SU-DHL-6 (cell line): ENCODE measurements around the gene CRIM1.

Experiments
- H2AFZ ChIP-seq: fragments of 200-600 bp; sonication (generic); 2 replicates; pipeline ENCODE4 v1.6.1; 2014; ENCODE audit warnings: low read depth, mild to moderate bottlenecking, moderate library complexity, mixed read lengths, antibody characterized with exemption, low read length; ENCODE audit not compliant: severe bottlenecking
- H3F3A ChIP-seq: fragments of 200-600 bp; shearing (Covaris generic); 2 replicates; pipeline ENCODE4 v1.6.0; 2016; ENCODE audit warnings: antibody characterized with exemption, mild to moderate bottlenecking; ENCODE audit not compliant: insufficient read depth
- H3K27ac ChIP-seq: fragments of 200-600 bp; sonication (generic); 2 replicates; pipeline ENCODE4 v1.5.1; 2016; ENCODE audit warnings: low read depth, mild to moderate bottlenecking, low read length, moderate library complexity, mixed read lengths
- H3K27me3 ChIP-seq: fragments of 200-600 bp; sonication (generic), shearing (Covaris generic); 2 replicates; pipeline ENCODE4 v1.6.0; 2014; ENCODE audit warnings: mild to moderate bottlenecking, low read length
- H3K36me3 ChIP-seq: fragments of 200-600 bp; sonication (generic); 2 replicates; pipeline ENCODE4 v1.6.1; 2014; ENCODE audit warnings: mild to moderate bottlenecking, low read length, mixed read lengths
- H3K4me2 ChIP-seq: fragments of 300-600, 200-600 bp; shearing (Covaris generic), sonication (generic); 2 replicates; pipeline ENCODE4 v1.6.0; 2014; ENCODE audit warnings: low read length, low read depth, mild to moderate bottlenecking; ENCODE audit not compliant: poor library complexity, severe bottlenecking
- H3K4me3 ChIP-seq: fragments of 200-600 bp; sonication (generic); 2 replicates; pipeline ENCODE4 v1.5.1; 2014; ENCODE audit warnings: antibody characterized with exemption, low read length, mild to moderate bottlenecking, mixed read lengths; ENCODE audit not compliant: insufficient read depth, poor library complexity, severe bottlenecking
- H3K79me2 ChIP-seq: fragments of 200-600 bp; sonication (generic); 2 replicates; pipeline ENCODE4 v1.6.1; 2014; ENCODE audit warnings: mild to moderate bottlenecking, low read length, moderate library complexity; ENCODE audit not compliant: insufficient read depth
- H3K9ac ChIP-seq: fragments of 200-600 bp; sonication (generic); 2 replicates; pipeline ENCODE4 v1.7.0; 2014; ENCODE audit warnings: mild to moderate bottlenecking, low read length
- H3K9me2 ChIP-seq: fragments of 200-600 bp; sonication (generic); replicated peaks from 2 replicates; pipeline ENCODE4 v1.6.1; 2014; ENCODE audit warnings: low read length; ENCODE audit not compliant: insufficient read depth
- H3K9me3 ChIP-seq: fragments of 200-600 bp; sonication (generic); 2 replicates; pipeline ENCODE4 v1.6.1; 2014; ENCODE audit warnings: low read length, mixed read lengths; ENCODE audit not compliant: insufficient read depth
- H4K20me1 ChIP-seq: fragments of 200-600 bp; sonication (generic); 2 replicates; pipeline ENCODE4 v1.6.1; 2014; ENCODE audit warnings: low read depth, mild to moderate bottlenecking, antibody characterized with exemption, low read length, moderate library complexity, mixed read lengths
- CTCF ChIP-seq: fragments of 200-600 bp; sonication (generic); IDR thresholded peaks from one replicate; pipeline ENCODE4 v1.5.1; 2017; ENCODE audit warnings: antibody characterized with exemption, mild to moderate bottlenecking, low read length, moderate library complexity; ENCODE audit not compliant: insufficient read depth, poor library complexity, severe bottlenecking
- EZH2phosphoT487 ChIP-seq: fragments of 200-600 bp; sonication (generic), shearing (Covaris generic); conservative IDR thresholded peaks from 2 replicates; pipeline ENCODE4 v1.6.1; 2018; ENCODE audit warnings: mild to moderate bottlenecking, antibody characterized with exemption, low read length, moderate library complexity, mixed read lengths

CRIM1 gene

GRCh38 chr2:36444216-36444936 lies 88.8 kb downstream of the CRIM1 start:
- Histone ChIP-seq H4K20me1 (no peaks in the 10 kb centered on the region), H2AFZ (no peak overlapping the region), H3K9me2 (no peaks in the 10 kb centered on the region), H3K4me2 (no peak overlapping the region), H3K79me2 (no peaks in the 10 kb centered on the region), H3K27ac (no peak overlapping the region), H3K4me3 (no peak overlapping the region), H3K36me3 (no peaks in the 10 kb centered on the region), H3K27me3 (no peaks in the 10 kb centered on the region; the same call in 1 of the 2 replicates), H3F3A (no peaks in the 10 kb centered on the region), H3K9ac (no peak overlapping the region), H3K9me3 (no peaks in the 10 kb centered on the region)
- TF ChIP-seq CTCF = no peak
- TF ChIP-seq EZH2phosphoT487 = no peak

GRCh38 chr2:36445185-36445866 lies 89.7 kb downstream of the CRIM1 start:
- H3K9me3 ChIP-seq = no peaks in the 10 kb centered on the region
- no peaks in the 10 kb centered on the region for H3F3A ChIP-seq
- H3K4me3 ChIP-seq = no peak overlapping the region
- no peaks in the 10 kb centered on the region for H3K79me2 ChIP-seq
- no peaks in the 10 kb centered on the region for H3K9me2 ChIP-seq
- H3K36me3 ChIP-seq = no peaks in the 10 kb centered on the region
- H2AFZ ChIP-seq = no peak overlapping the region
- no peak overlapping the region for H3K27ac ChIP-seq
- H3K27me3 ChIP-seq = no peaks in the 10 kb centered on the region; the same call in 1 of the 2 replicates
- H4K20me1 ChIP-seq = no peaks in the 10 kb centered on the region
- no peak for TF ChIP-seq CTCF
- H3K9ac ChIP-seq = no peak overlapping the region
- no peak overlapping the region for H3K4me2 ChIP-seq

- Histone ChIP-seq H3F3A (no peaks in the 10 kb centered on the region), H2AFZ (no peak overlapping the region), H3K4me2 (no peak overlapping the region)
Observed at GRCh38 chr2:36446294-36446693, 90.7 kb downstream of the CRIM1 start.

More at GRCh38 chr2:36446294-36446693, 90.7 kb downstream of the CRIM1 start:
- no peaks in the 10 kb centered on the region for H3K79me2 ChIP-seq
- no peak overlapping the region for H3K27ac ChIP-seq
- no peaks in the 10 kb centered on the region for H3K9me2 ChIP-seq
- no peaks in the 10 kb centered on the region for H3K9me3 ChIP-seq
- H4K20me1 ChIP-seq = no peaks in the 10 kb centered on the region
- no peaks in the 10 kb centered on the region; the same call in 1 of the 2 replicates for H3K27me3 ChIP-seq
- H3K36me3 ChIP-seq = no peaks in the 10 kb centered on the region
- H3K4me3 ChIP-seq = no peak overlapping the region
- H3K9ac ChIP-seq = no peak overlapping the region
- TF ChIP-seq EZH2phosphoT487 = no peak
- TF ChIP-seq CTCF = no peak
